H1 (cell line): ENCODE data around the gene TRIM22. TPM values are rescaled to one million over a fixed set of nuclear protein-coding genes. Genes with fewer than 3 reads are reported as not detected.

Experiments used
- CTCF ChIA-PET: fragments of 300-600 bp; sonication (Branson Sonifier 250); formaldehyde crosslinking; loops from one replicate; lab custom pipeline; 2021; ENCODE audit not compliant: partially characterized antibody; lab: Charles Lee
- POLR2A ChIA-PET: fragments of 300-600 bp; sonication (Branson Sonifier 250); formaldehyde crosslinking; loops from one replicate; lab custom pipeline; 2021; ENCODE audit warnings: inconsistent platforms; ENCODE audit not compliant: partially characterized antibody; lab: Charles Lee
- DNase-seq, 2 experiments: peaks; one replicate each; pipeline versions ENCODE4 v3.0.0 to v3.0.0-alpha.2; 2010 to 2022; ENCODE audit warnings: low spot score in 2 of 2, low read depth in 1 of 2, mixed read lengths in 1 of 2
- FAIRE-seq: peaks from 2 replicates; lab custom pipeline; 2011; peaks lifted over from hg19 to GRCh38; lab: Jason Lieb, UNC
- H2AFZ ChIP-seq: 2 replicates; pipeline ENCODE4 v1.8.1; 2012; ENCODE audit warnings: low read length, inconsistent platforms
- H2AK5ac ChIP-seq: 2 replicates; pipeline ENCODE4 v1.6.1; 2013; ENCODE audit warnings: low read depth, low read length
- H2BK120ac ChIP-seq: replicated peaks from 2 replicates; pipeline ENCODE3; 2013; ENCODE audit warnings: low read depth, low read length, inconsistent platforms
- H2BK12ac ChIP-seq: 2 replicates; pipeline ENCODE4 v1.6.1; 2013; ENCODE audit warnings: low read depth, low read length
- H2BK15ac ChIP-seq: 2 replicates; pipeline ENCODE4 v1.6.1; 2013; ENCODE audit warnings: low read length
- H2BK20ac ChIP-seq: 2 replicates; pipeline ENCODE4 v1.6.1; 2013; ENCODE audit warnings: low read length
- H2BK5ac ChIP-seq: 2 replicates; pipeline ENCODE4 v1.6.1; 2013; ENCODE audit warnings: low read depth, low read length
- H3K14ac ChIP-seq: 2 replicates; pipeline ENCODE4 v1.6.1; 2013; ENCODE audit warnings: inconsistent platforms; ENCODE audit not compliant: insufficient read length
- H3K18ac ChIP-seq: 2 replicates; pipeline ENCODE4 v1.6.1; 2013; ENCODE audit warnings: low read length; ENCODE audit errors: extremely low read depth
- H3K23ac ChIP-seq: 2 replicates; pipeline ENCODE4 v1.6.1; 2013; ENCODE audit warnings: inconsistent platforms; ENCODE audit not compliant: insufficient read length
- H3K23me2 ChIP-seq: 2 replicates; pipeline ENCODE4 v1.6.1; 2013; ENCODE audit warnings: low read depth, low read length
- H3K27ac ChIP-seq: 2 replicates; pipeline ENCODE4 v1.6.1; 2011; ENCODE audit warnings: low read depth, low read length, inconsistent platforms
- H3K27me3 ChIP-seq, 4 experiments: replicated peaks in 1 of 4; 1 replicate in 1 of 4; 2 replicates in 3 of 4; pipeline versions ENCODE4 v1.6.1 to v1.8.1; 2011 to 2013; ENCODE audit warnings: low read length in 3 of 4, mild to moderate bottlenecking in 3 of 4, inconsistent platforms in 2 of 4, mixed read lengths in 2 of 4, moderate library complexity in 1 of 4; ENCODE audit not compliant: control insufficient read depth in 3 of 4, insufficient read depth in 3 of 4; ENCODE audit errors: extremely low read depth in 1 of 4
- H3K36me3 ChIP-seq, 4 experiments: 2 replicates each; pipeline versions ENCODE4 v1.6.1 to v1.8.1; 2011 to 2013; ENCODE audit warnings: mild to moderate bottlenecking in 4 of 4, low read length in 3 of 4, moderate library complexity in 2 of 4, control low read depth in 1 of 4, inconsistent platforms in 1 of 4; ENCODE audit not compliant: insufficient read depth in 4 of 4, control insufficient read depth in 2 of 4
- H3K4ac ChIP-seq: replicated peaks from 2 replicates; pipeline ENCODE3; 2013; ENCODE audit warnings: low read length, low read depth, mixed read lengths, inconsistent platforms; ENCODE audit not compliant: insufficient read length
- H3K4me1 ChIP-seq, 4 experiments: replicated peaks in 1 of 4; 1 replicate in 1 of 4; 2 replicates in 3 of 4; pipeline versions ENCODE4 v1.6.1 to v1.8.1; 2011 to 2013; ENCODE audit warnings: low read length in 3 of 4, inconsistent platforms in 2 of 4, mixed read lengths in 1 of 4; ENCODE audit not compliant: insufficient read depth in 4 of 4, control insufficient read depth in 3 of 4
- H3K4me2 ChIP-seq, 2 experiments: 2 replicates each; pipeline versions ENCODE4 v1.6.1 to v1.8.1; 2011 to 2013; ENCODE audit warnings: low read depth in 2 of 2, low read length in 2 of 2, control low read depth in 1 of 2, inconsistent platforms in 1 of 2, mild to moderate bottlenecking in 1 of 2; ENCODE audit not compliant: insufficient read depth in 1 of 2
- H3K4me3 ChIP-seq, 4 experiments: fragments of 200-600, 300-600 bp in 1 of 4; sonication (generic), shearing (Covaris generic), sonication (Bioruptor Twin) in 1 of 4; 2 replicates each; pipeline versions ENCODE4 v1.5.1 to v1.8.1; 2011 to 2016; ENCODE audit warnings: low read length in 4 of 4, low read depth in 3 of 4, control low read depth in 2 of 4, inconsistent platforms in 2 of 4, mild to moderate bottlenecking in 2 of 4, mixed read lengths in 1 of 4, moderate library complexity in 1 of 4; ENCODE audit not compliant: insufficient read depth in 2 of 4; ENCODE audit errors: extremely low read depth in 1 of 4
- H3K56ac ChIP-seq: replicated peaks from 2 replicates; pipeline ENCODE3; 2013; ENCODE audit warnings: low read depth, mild to moderate bottlenecking, mixed read lengths, low read length, inconsistent platforms; ENCODE audit not compliant: insufficient read length
- H3K79me1 ChIP-seq: 2 replicates; pipeline ENCODE4 v1.6.1; 2013; ENCODE audit warnings: low read depth, low read length, control low read depth
- H3K79me2 ChIP-seq, 2 experiments: 2 replicates each; pipeline versions ENCODE4 v1.6.1 to v1.8.1; 2012 to 2013; ENCODE audit warnings: low read length in 2 of 2, mild to moderate bottlenecking in 2 of 2, inconsistent platforms in 1 of 2; ENCODE audit not compliant: insufficient read depth in 2 of 2, control insufficient read depth in 1 of 2
- H3K9ac ChIP-seq, 4 experiments: replicated peaks in 1 of 4; 1 replicate in 1 of 4; 2 replicates in 3 of 4; pipeline versions ENCODE4 v1.6.1 to v1.8.1; 2011 to 2013; ENCODE audit warnings: low read depth in 3 of 4, low read length in 3 of 4, control low read depth in 2 of 4, mild to moderate bottlenecking in 2 of 4, moderate library complexity in 2 of 4, inconsistent platforms in 1 of 4; ENCODE audit errors: extremely low read depth in 1 of 4
- H3K9me3 ChIP-seq, 2 experiments: 2 replicates each; pipeline versions ENCODE4 v1.6.1 to v1.8.1; 2012 to 2013; ENCODE audit warnings: mild to moderate bottlenecking in 2 of 2, moderate library complexity in 2 of 2, control low read depth in 1 of 2, inconsistent platforms in 1 of 2, low read depth in 1 of 2, low read length in 1 of 2, mixed read lengths in 1 of 2; ENCODE audit not compliant: insufficient read depth in 2 of 2
- H4K20me1 ChIP-seq, 2 experiments: replicated peaks in 1 of 2; 2 replicates each; pipeline versions ENCODE3 to v1.8.1; 2011 to 2013; ENCODE audit warnings: inconsistent platforms in 2 of 2, low read length in 2 of 2, mild to moderate bottlenecking in 1 of 2; ENCODE audit not compliant: insufficient read depth in 2 of 2, control insufficient read depth in 1 of 2
- H4K5ac ChIP-seq: 2 replicates; pipeline ENCODE4 v1.6.1; 2013; ENCODE audit warnings: low read length, low read depth, mixed read lengths, inconsistent platforms; ENCODE audit not compliant: insufficient read length
- H4K8ac ChIP-seq: 2 replicates; pipeline ENCODE4 v1.8.0; 2013; ENCODE audit warnings: mild to moderate bottlenecking, moderate library complexity, low read length, inconsistent platforms; ENCODE audit not compliant: insufficient read depth; ENCODE audit errors: extremely low read depth
- H4K91ac ChIP-seq: replicated peaks from 2 replicates; pipeline ENCODE3; 2013; ENCODE audit warnings: low read length, mixed read lengths, inconsistent platforms; ENCODE audit not compliant: insufficient read length
- CREB1 ChIP-seq: IDR thresholded peaks from 2 replicates; pipeline ENCODE4 v1.6.1; 2012; ENCODE audit warnings: inconsistent platforms
- EGR1 ChIP-seq: IDR thresholded peaks from 2 replicates; pipeline ENCODE4 v1.6.1; 2011; ENCODE audit warnings: low read depth, low read length, borderline replicate concordance
- HDAC2 ChIP-seq, 2 experiments: fragments of 300-600 bp in 1 of 2; sonication (generic) in 1 of 2; IDR thresholded peaks; 2 replicates each; pipeline ENCODE4 v1.6.1; 2011 to 2012; ENCODE audit warnings: low read depth in 2 of 2, low read length in 2 of 2, mild to moderate bottlenecking in 2 of 2, moderate library complexity in 2 of 2, borderline replicate concordance in 1 of 2, inconsistent platforms in 1 of 2
- HDAC6 ChIP-seq: IDR thresholded peaks from one replicate; pipeline ENCODE4 v1.7.1; 2012; ENCODE audit warnings: low read depth, mild to moderate bottlenecking, inconsistent platforms, low read length, moderate library complexity
- JUND ChIP-seq: IDR thresholded peaks from 2 replicates; pipeline ENCODE4 v1.6.1; 2011; ENCODE audit warnings: mild to moderate bottlenecking, improper control_type of control experiment, low read length
- NANOG ChIP-seq: IDR thresholded peaks from 2 replicates; pipeline ENCODE4 v1.6.1; 2011; ENCODE audit warnings: low read length, low read depth, mild to moderate bottlenecking, inconsistent platforms; ENCODE audit not compliant: insufficient read depth, poor library complexity, severe bottlenecking
- POLR2A ChIP-seq, 2 experiments: IDR thresholded peaks; 1 replicate in 1 of 2; 2 replicates in 1 of 2; pipeline ENCODE4 v1.6.1; 2011; ENCODE audit warnings: low read depth in 2 of 2, low read length in 2 of 2, mild to moderate bottlenecking in 2 of 2; ENCODE audit errors: control extremely low read depth in 1 of 2
- RNF2 ChIP-seq: fragments of 200-900, 300-1000 bp; sonication (generic); IDR thresholded peaks from 2 replicates; pipeline ENCODE4 v1.7.1; 2016; ENCODE audit warnings: borderline replicate concordance, low read depth, mild to moderate bottlenecking, antibody characterized with exemption, low read length; ENCODE audit not compliant: poor library complexity, severe bottlenecking; ENCODE audit errors: missing control alignments
- SIRT6 ChIP-seq: IDR thresholded peaks from one replicate; pipeline ENCODE4 v1.7.1; 2012; ENCODE audit warnings: low read length, inconsistent platforms
- SIX5 ChIP-seq: IDR thresholded peaks from 2 replicates; pipeline ENCODE4 v1.6.1; 2011; ENCODE audit warnings: mild to moderate bottlenecking, low read depth, low read length
- SP1 ChIP-seq: IDR thresholded peaks from 2 replicates; pipeline ENCODE4 v1.6.1; 2011; ENCODE audit warnings: low read depth, low read length
- SP2 ChIP-seq: IDR thresholded peaks from 2 replicates; pipeline ENCODE4 v1.6.1; 2012; ENCODE audit warnings: mild to moderate bottlenecking, low read length, inconsistent platforms
- SRF ChIP-seq: IDR thresholded peaks from 2 replicates; pipeline ENCODE4 v1.6.1; 2011; ENCODE audit warnings: mild to moderate bottlenecking, low read depth, low read length, moderate library complexity
- TEAD4 ChIP-seq: IDR thresholded peaks from 2 replicates; pipeline ENCODE4 v1.6.1; 2012; ENCODE audit warnings: low read depth, low read length, inconsistent platforms, mixed read lengths
- WGBS, 2 experiments: shearing (Covaris generic) in 1 of 2; methylation state at CpG; one replicate each; pipeline versions ENCODE4 v1.1.6 to v1.1.7; 2013 to 2015; ENCODE audit warnings: low lambda C conversion rate in 2 of 2, mixed read lengths in 2 of 2, inconsistent platforms in 1 of 2, low coverage in 1 of 2, missing lambda C conversion rate in 1 of 2; ENCODE audit not compliant: insufficient replicate concordance in 2 of 2, insufficient coverage in 1 of 2, insufficient read length in 1 of 2; ENCODE audit errors: extremely low coverage in 1 of 2, missing lambda C conversion rate in 1 of 2; 5-methylcytosine and 5-hydroxymethylcytosine counted together
- polyA plus RNA-seq, 7 experiments: library from polyadenylated mRNA; depleted of rRNA in 3 of 7; stranded (reverse) in 5 of 7; unstranded in 2 of 7; fragments of >200 nt in 5 of 7; fragments of 200-250 nt in 2 of 7; gene quantifications; 1 replicate in 5 of 7; 2 replicates in 1 of 7; 4 replicates in 1 of 7; pipeline versions ENCODE4 v1.2.1 to v1.2.3, GENCODE V29; 2011 to 2013; ENCODE audit warnings: missing spikeins in 2 of 7, mixed read lengths in 2 of 7
- total RNA-seq: library from RNA; stranded (reverse); fragmentation: NEBNext Ultra II Directional; extraction: Animal tissue kit (Norgen Biotek cat#: 25700); gene quantifications from 2 replicates; pipeline ENCODE4 v1.2.1, GENCODE V29; 2021

TRIM22 gene
- total and polyA plus RNA-seq, 2 of the 8 experiments (the other 6 are each of a cell fraction or from before 2014, with no cell fraction given): 56.0 to 82.7 TPM

DNA sequence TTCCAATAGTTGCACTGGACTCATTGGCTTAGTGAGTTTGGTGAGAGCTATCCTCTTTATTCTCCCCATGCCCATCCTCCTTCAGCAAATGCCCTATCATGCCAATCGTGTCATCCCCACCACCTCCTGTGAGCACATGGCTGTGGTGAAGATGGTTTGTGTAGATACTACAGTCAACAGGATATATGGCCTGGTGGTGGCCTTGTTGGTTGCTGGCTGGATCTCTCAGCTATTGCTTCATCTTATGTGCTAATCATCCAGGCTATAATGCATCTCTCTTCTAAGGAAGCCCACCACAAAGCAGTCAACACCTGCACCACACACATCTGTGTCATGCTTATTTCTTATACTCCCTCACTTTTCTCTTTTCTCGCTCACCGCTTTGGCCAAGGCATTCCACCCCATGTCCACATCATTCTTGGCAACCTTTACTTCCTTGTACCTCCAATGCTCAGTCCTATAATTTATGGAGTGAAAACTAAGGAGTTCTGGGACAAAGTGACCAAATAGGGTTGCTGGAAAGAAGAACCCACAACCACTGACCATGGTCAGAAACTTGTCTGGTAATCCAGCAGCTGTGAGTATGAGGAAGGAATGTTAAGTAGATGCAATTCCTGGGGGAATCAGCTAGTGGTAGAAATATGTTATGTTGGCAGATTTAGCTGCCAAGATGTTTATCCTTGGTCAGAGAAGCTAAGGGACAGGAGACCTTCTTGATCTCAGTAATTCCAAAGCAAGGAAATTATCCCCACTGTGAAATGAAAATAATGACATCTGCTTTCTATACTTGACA is 30.3 kb downstream of the TRIM22 start:
- FAIRE-seq: no peak
- Histone ChIP-seq H4K91ac (no peak overlapping the region), H3K27me3 (no peaks in the 10 kb centered on the region), H2BK5ac (no peak overlapping the region), H3K4me3 (no peak overlapping the region), H3K4me1 (no peaks in the 10 kb centered on the region), H2AFZ (no peak overlapping the region), H3K14ac (no peak overlapping the region), H2AK5ac (no peak overlapping the region), H4K8ac (no peak overlapping the region), H3K79me1 (no peaks in the 10 kb centered on the region), H3K23me2 (no peaks in the 10 kb centered on the region), H3K27ac (no peak overlapping the region), H4K5ac (no peak overlapping the region), H3K9ac (no peak overlapping the region), H2BK15ac (no peak overlapping the region), H3K18ac (no peak overlapping the region), H2BK20ac (no peak overlapping the region), H3K9me3 (no peaks in the 10 kb centered on the region), H3K23ac (no peak overlapping the region), H2BK12ac (no peak overlapping the region), H4K20me1 (no peaks in the 10 kb centered on the region), H3K4me2 (no peak overlapping the region), H3K56ac (no peak overlapping the region), H3K36me3 (no peaks in the 10 kb centered on the region), H3K79me2 (no peaks in the 10 kb centered on the region), H2BK120ac (no peak overlapping the region), H3K4ac (no peak overlapping the region)
- no peak for DNase-seq
- 88% methylated on average over 3 of the region's 3 CpGs; no CpG with 5 or more reads in 1 of the 2 experiments for WGBS, 2 experiments
- ChIA-PET CTCF (interaction anchor here (1.5 kb wide), 1 partner anchor 16 kb away, joined by 5 read pairs; the partner anchor contains the start of gene OR56B1), POLR2A (interaction anchor here (0.7 kb wide), 1 partner anchor 29 kb away, joined by 3 read pairs; no protein-coding TSS in a partner anchor)
- TF ChIP-seq NANOG (no peak), TEAD4 (no peak), RNF2 (no peak), CREB1 (no peak), POLR2A (IDR thresholded peaks at IDR 0.05; ENCODE audit: control extremely low read depth in 1 of 2, low read depth in 2 of 2, low read length in 2 of 2) (no peak), HDAC2 (IDR thresholded peaks at IDR 0.05; ENCODE audit: borderline replicate concordance in 1 of 2, low read depth in 2 of 2, low read length in 2 of 2) (no peak), HDAC6 (no peak), JUND (no peak), SP2 (no peak), SRF (no peak), SIRT6 (no peak), EGR1 (no peak), SIX5 (no peak), SP1 (no peak)
